Activated CD8-positive, alpha-beta memory T cell treated with anti-CD3 and anti-CD28 coated beads, Interleukin-2, amount 50 U/mL, for 48 hours (primary cell): ENCODE results near the gene MDGA2.
"Not testable (repeated sequence)": the region's sequence is repeated elsewhere in the genome, so short reads cannot be mapped to it uniquely, and the experiment has no call there.

Source experiments
- DNase-seq: peaks from one replicate; pipeline ENCODE4 v3.0.0-alpha.2; 2020

Gene MDGA2

GRCh38 chr14:47211263-47211662 is 464.1 kb downstream of the MDGA2 start:
- DNase-seq, result no peak

GRCh38 chr14:47210099-47210498 is 465.3 kb downstream of the MDGA2 start:
- no peak for DNase-seq

GRCh38 chr14:47208434-47208833 is 467.0 kb downstream of the MDGA2 start:
- DNase-seq, result no peak

GRCh38 chr14:47207617-47208016 is 467.8 kb downstream of the MDGA2 start:
- no peak for DNase-seq

GRCh38 chr14:47200740-47201139 is 474.7 kb downstream of the MDGA2 start:
- DNase-seq, result no peak

- no peak for DNase-seq
Observed at GRCh38 chr14:47195582-47195981, 479.8 kb downstream of the MDGA2 start.

- no peak for DNase-seq
Observed at GRCh38 chr14:47194055-47194454, 481.4 kb downstream of the MDGA2 start.

GRCh38 chr14:47192203-47192602 is 483.2 kb downstream of the MDGA2 start:
- DNase-seq, result not testable (repeated sequence)

GRCh38 chr14:47191700-47192099 is 483.7 kb downstream of the MDGA2 start:
- DNase-seq, result no peak

GRCh38 chr14:47189911-47190484 is 485.4 kb downstream of the MDGA2 start:
- DNase-seq, result no peak

- DNase-seq, result no peak
Observed at GRCh38 chr14:47186486-47186885, 488.9 kb downstream of the MDGA2 start.

GRCh38 chr14:47179906-47180305 is 495.5 kb downstream of the MDGA2 start:
- no peak for DNase-seq

GRCh38 chr14:47171896-47172295 is 503.5 kb downstream of the MDGA2 start:
- DNase-seq, result not testable (repeated sequence)

GRCh38 chr14:47167402-47167801 is 508.0 kb downstream of the MDGA2 start:
- no peak for DNase-seq

- no peak for DNase-seq
Observed at GRCh38 chr14:47155395-47155794, 520.0 kb downstream of the MDGA2 start.

- no peak for DNase-seq
Observed at GRCh38 chr14:47154276-47154797, 521.1 kb downstream of the MDGA2 start.

GRCh38 chr14:47153746-47154145 is 521.7 kb downstream of the MDGA2 start:
- no peak for DNase-seq

GRCh38 chr14:47150267-47150666 is 525.1 kb downstream of the MDGA2 start:
- no peak for DNase-seq

- DNase-seq, result no peak
Observed at GRCh38 chr14:47149326-47149725, 526.1 kb downstream of the MDGA2 start.

GRCh38 chr14:47148686-47149085 is 526.7 kb downstream of the MDGA2 start:
- no peak for DNase-seq

- no peak for DNase-seq
Observed at GRCh38 chr14:47120645-47121044, 554.8 kb downstream of the MDGA2 start.

GRCh38 chr14:47103771-47104170 is 571.6 kb downstream of the MDGA2 start:
- no peak for DNase-seq

- no peak for DNase-seq
Observed at GRCh38 chr14:47102472-47102871, 572.9 kb downstream of the MDGA2 start.

- no peak for DNase-seq
Observed at GRCh38 chr14:47085678-47086077, 589.7 kb downstream of the MDGA2 start.

- DNase-seq, result no peak
Observed at GRCh38 chr14:47065326-47065725, 610.1 kb downstream of the MDGA2 start.
